H1 (cell line): Measurements from ENCODE around the gene SLC4A8. TPM values are rescaled to one million over a fixed set of nuclear protein-coding genes. Genes with fewer than 3 reads are reported as not detected.

Experiments used
- CHD2 ChIP-seq: IDR thresholded peaks from 2 replicates; pipeline ENCODE4 v1.6.1; 2012; ENCODE audit warnings: low read length, improper control_type of control experiment
- CHD7 ChIP-seq: fragments of 300-600 bp; sonication (generic); IDR thresholded peaks from 2 replicates; pipeline ENCODE4 v1.7.1; 2012; ENCODE audit warnings: low read length, moderate library complexity, mild to moderate bottlenecking, inconsistent platforms; ENCODE audit not compliant: insufficient replicate concordance
- FOSL1 ChIP-seq: IDR thresholded peaks from 2 replicates; pipeline ENCODE4 v1.6.1; 2011; ENCODE audit warnings: mild to moderate bottlenecking, low read depth, low read length, moderate library complexity; ENCODE audit not compliant: insufficient read depth
- HDAC6 ChIP-seq: IDR thresholded peaks from one replicate; pipeline ENCODE4 v1.7.1; 2012; ENCODE audit warnings: low read depth, mild to moderate bottlenecking, inconsistent platforms, low read length, moderate library complexity
- SP4 ChIP-seq: IDR thresholded peaks from 2 replicates; pipeline ENCODE4 v1.6.1; 2012; ENCODE audit warnings: low read length, inconsistent platforms
- SUZ12 ChIP-seq: fragments of 200-600 bp; sonication (generic); IDR thresholded peaks from 2 replicates; pipeline ENCODE4 v1.6.1; 2012; ENCODE audit warnings: mild to moderate bottlenecking, inconsistent platforms, low read length, moderate library complexity, mixed read lengths
- TBP ChIP-seq: IDR thresholded peaks from 2 replicates; pipeline ENCODE4 v1.6.1; 2011; ENCODE audit warnings: low read depth, low read length, improper control_type of control experiment
- USF2 ChIP-seq: IDR thresholded peaks from 2 replicates; pipeline ENCODE4 v1.6.1; 2011; ENCODE audit warnings: low read length, improper control_type of control experiment
- YY1 ChIP-seq: IDR thresholded peaks from 2 replicates; pipeline ENCODE4 v1.6.1; 2011; ENCODE audit warnings: low read depth, mild to moderate bottlenecking, low read length
- polyA plus RNA-seq, 7 experiments: library from polyadenylated mRNA; depleted of rRNA in 3 of 7; stranded (reverse) in 5 of 7; unstranded in 2 of 7; fragments of >200 nt in 5 of 7; fragments of 200-250 nt in 2 of 7; gene quantifications; 1 replicate in 5 of 7; 2 replicates in 1 of 7; 4 replicates in 1 of 7; pipeline versions ENCODE4 v1.2.1 to v1.2.3, GENCODE V29; 2011 to 2013; ENCODE audit warnings: missing spikeins in 2 of 7, mixed read lengths in 2 of 7
- total RNA-seq: library from RNA; stranded (reverse); fragmentation: NEBNext Ultra II Directional; extraction: Animal tissue kit (Norgen Biotek cat#: 25700); gene quantifications from 2 replicates; pipeline ENCODE4 v1.2.1, GENCODE V29; 2021

The SLC4A8 gene
- total and polyA plus RNA-seq, 2 of the 8 experiments (the other 6 are each of a cell fraction or from before 2014, with no cell fraction given): 11.2 to 13.4 TPM

- no peak for TF ChIP-seq CHD7
- TF ChIP-seq SUZ12: no peak
- no peak for TF ChIP-seq CHD2
- TF ChIP-seq FOSL1: no peak
- no peak for TF ChIP-seq SP4
- no peak for TF ChIP-seq YY1
- TF ChIP-seq USF2: no peak
- no peak for TF ChIP-seq HDAC6
- no peak for TF ChIP-seq TBP
These were observed 43.2 kb upstream of the SLC4A8 start (continued) for GRCh38 chr12:51381226-51382079.
